ENCODE data around the gene SERINC4.

GRCh38 chr15:43792761-43793476 is 7.1 kb downstream of the SERINC4 start:
- TF ChIP-seq POLR2A (IDR thresholded peaks at IDR 0.05; ENCODE audit: low read length) = no peak
- no peak for TF ChIP-seq GATA1 (IDR thresholded peaks at IDR 0.05; ENCODE audit: low read depth, low read length)
